ENCODE data around the gene RIMBP2. TPM values are rescaled to one million over a fixed set of nuclear protein-coding genes. Genes with fewer than 3 reads are reported as not detected.
"Not testable (repeated sequence)": the region's sequence is repeated elsewhere in the genome, so short reads cannot be mapped to it uniquely, and the experiment has no call there.

The RIMBP2 gene
- total RNA-seq, 2 experiments from 2014 or later, result not detected

DNA sequence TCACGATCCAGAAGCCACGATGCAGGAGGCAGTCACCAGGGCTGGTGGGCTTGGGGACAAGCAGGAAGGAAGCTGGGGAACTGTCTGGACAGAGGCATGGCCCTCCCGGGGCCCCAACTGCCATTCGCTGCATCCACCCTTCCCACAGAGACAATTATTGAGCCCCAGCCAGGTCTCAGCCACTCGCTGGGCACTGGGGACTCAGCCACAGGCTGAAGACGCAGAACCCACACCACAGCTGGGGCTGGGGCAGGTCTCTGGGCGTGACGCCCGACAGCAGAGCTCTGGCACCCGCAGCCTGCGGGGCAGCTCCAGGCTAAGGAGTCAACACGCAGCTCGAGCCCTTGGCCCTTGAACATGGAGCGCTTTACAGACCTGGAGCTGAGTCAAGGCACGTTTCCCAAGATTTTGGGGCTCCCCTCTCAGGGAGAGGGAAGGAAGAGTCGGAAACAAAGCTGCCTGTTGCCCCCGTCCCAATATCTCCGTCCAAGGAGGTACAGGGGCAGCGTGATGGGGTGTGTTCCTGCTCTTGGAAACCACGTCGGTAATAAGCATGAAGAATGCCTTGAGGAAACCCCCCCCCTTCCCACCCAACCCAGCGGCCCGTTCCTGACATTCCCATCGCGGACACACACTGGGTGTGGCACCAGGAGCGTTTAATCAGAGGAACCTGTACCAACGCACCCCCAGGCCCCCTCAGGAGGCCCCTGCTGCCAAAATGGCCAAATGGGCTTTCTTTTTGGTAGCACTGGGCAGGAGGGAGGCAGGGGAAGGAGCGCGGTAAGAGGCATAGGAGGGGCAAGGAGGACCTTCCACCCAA, 6.7 kb downstream of the RIMBP2 start:
- ChIA-PET POLR2A (no interaction called here), CTCF (no interaction called here)

DNA sequence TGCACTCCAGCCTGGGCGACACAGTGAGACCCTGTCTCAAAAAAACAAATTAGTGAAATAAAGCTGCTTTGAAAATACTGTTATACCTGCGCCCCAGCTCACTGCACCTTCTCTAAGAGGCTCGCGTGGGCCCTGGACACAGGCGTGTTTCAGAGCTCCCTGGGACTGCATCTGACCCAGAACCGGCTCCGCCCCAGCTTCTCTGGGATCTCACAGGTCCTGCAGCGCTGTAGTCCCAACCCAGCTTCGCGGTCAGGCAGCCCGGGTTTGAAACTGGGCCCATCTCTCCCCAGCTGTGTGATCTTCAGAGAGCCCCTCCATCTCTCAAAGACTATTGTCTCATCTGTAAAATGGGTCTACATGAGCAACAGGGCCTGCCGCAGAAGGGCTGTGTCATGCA, 7.5 kb downstream of the RIMBP2 start:
- ChIA-PET POLR2A (no interaction called here), CTCF (no interaction called here)

DNA sequence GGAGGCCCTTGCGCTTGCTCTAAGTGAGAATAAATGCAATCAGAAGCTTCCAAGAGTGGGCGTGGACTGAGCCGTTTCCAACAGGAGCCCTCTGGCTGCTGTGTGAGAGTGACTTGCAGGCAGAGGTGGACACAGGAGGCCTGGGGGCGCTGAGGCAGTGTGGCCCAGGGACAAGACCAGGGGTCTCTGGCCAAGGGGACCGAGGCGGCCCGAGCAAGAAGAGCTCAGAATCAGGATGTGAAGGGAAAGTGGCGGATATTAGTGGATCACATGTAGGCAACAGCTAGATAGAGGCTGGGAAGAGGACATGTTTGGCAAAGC, 8.6 kb downstream of the RIMBP2 start:
- POLR2A ChIA-PET, result no interaction called here
- CTCF ChIA-PET, result no interaction called here

DNA sequence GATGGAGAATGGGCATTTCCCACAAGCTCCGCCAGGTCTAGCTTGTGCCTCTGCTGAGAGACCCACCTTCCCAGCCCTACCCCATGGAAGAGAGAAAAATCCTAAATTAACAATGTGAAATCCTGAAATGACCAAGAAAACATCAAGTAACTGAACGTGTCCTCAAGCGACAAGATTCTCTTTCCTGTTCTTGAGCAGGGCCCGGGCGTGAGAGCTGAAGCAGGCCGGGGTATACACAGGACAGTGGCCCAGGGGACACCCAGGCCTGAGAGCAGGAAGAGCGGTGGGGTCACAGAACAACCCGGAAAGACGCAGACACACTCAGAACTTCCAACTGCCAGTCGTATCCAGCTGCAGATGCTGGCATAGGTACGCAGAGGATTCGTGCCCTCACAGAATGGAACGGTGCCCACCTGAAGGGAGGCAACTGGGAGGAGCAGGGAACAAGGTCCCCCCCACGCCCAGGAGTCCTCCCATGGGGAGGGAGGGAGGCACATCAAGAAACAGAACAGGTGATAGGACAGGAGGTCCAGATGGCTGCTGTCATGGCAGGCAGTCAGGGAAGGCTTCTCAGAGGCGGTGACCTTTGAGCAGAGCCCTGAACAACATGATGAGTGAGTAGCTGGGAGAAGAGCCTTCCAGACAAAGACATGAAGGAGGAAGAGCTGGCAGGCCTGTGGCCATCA, 9.1 kb downstream of the RIMBP2 start:
- POLR2A ChIA-PET, result no interaction called here
- CTCF ChIA-PET, result interaction anchor here (0.5 kb wide), 1 partner anchor 24 kb away, joined by 4 read pairs; no protein-coding TSS in a partner anchor

DNA sequence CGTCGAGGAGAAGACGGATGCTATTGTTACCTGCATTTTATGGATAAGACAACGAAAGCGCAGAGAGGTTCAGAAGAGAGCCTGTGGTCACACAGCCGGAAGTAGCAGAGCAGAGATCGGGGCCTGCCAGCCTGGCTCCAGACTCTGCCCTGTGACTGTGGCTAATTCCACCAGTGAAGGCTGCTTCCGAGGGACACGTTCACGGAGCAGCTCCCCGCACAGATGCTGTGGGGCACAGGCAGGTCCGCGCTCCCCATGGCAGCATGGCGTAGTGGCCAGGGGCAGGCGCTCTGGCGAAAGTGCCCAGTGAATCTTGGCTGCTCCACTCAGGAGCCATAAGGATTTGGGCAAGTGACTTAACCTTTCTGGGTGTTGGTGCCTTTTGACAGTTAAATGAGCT, 9.8 kb downstream of the RIMBP2 start:
- CTCF ChIA-PET, result interaction anchor here (0.5 kb wide), 1 partner anchor 24 kb away, joined by 4 read pairs; no protein-coding TSS in a partner anchor
- POLR2A ChIA-PET, result no interaction called here

DNA sequence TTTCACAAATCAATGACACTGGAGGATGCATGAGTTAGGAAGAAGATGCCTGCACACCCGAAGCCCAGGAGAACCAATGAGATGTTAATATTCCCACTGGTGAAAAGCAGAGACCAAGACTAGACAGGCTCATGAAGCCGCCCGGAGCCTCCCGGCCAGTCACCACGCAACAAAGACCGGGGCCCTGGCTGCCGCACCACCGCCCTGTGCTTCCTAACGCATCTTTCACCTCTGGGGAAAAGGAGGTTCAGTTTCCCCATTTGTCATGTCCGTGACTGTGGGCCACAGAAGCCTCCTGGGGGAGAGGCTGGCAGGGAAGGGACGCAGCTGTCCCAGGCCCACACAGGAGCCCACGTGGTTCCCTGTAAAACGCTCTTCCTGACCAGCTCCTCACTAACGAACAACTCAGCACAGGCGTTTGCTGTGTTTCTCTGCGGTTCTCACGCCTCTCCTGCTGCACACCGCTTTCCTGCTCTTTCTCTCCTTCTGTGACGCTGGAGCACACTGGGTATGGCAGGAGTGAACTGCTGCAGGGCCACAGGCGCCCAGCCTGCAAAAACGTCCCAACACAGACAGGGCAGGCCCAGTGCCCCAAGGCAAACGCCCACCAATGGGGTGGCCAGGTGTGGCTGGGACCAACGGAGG, 10.8 kb downstream of the RIMBP2 start:
- POLR2A ChIA-PET, result no interaction called here
- CTCF ChIA-PET, result no interaction called here

DNA sequence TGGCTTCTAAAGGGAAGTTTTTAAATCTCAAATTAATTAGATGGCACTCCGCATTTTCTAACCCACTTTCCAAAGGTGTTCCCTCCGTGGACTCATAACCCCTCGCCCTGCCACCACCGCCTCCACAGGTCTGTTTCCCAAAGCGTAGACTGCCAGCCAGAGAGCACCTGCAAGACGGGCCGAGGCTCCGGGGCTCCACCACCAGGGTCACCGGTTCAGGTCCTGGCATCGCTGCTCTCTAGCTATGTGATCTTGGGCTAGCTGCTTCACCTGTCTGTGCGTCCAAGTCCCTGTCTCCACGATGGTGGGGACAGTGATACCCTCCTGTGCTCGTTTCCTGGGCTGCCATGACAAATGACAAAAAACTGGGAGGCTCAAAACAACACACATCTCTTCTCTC, 11.5 kb downstream of the RIMBP2 start:
- CTCF ChIA-PET, result no interaction called here
- POLR2A ChIA-PET, result no interaction called here

DNA sequence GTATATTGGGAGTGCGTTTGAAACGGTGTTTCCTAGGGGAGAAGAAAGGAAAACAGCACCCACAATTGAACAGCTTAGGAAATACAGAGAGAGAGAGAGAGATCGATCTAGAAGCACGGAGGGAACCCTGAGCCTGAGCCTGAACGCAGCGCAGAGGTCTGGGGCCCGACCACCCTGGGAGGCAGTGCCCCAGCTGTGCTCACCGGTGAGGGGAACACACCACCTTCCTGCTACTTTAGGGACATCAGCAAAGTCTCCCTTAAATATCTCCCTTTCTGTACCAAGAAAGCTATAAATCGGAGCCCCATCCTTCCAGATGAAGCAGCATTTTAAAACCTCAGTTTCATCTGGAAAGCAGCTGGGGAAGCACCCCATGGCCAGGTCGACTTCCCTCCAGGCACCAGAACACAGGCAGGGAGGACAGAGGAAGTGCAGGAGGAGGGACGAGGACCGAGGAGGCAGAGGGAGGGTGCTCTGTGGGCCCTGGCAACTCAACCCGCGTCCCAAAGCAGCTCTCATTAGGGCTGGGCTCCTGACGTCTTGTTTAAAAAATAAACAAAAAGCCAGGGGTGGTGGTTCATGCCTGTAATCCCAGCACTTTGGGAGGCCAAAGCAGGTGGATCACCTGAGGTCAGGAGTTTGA, 12.2 kb downstream of the RIMBP2 start:
- POLR2A ChIA-PET, result no interaction called here
- CTCF ChIA-PET, result no interaction called here

DNA sequence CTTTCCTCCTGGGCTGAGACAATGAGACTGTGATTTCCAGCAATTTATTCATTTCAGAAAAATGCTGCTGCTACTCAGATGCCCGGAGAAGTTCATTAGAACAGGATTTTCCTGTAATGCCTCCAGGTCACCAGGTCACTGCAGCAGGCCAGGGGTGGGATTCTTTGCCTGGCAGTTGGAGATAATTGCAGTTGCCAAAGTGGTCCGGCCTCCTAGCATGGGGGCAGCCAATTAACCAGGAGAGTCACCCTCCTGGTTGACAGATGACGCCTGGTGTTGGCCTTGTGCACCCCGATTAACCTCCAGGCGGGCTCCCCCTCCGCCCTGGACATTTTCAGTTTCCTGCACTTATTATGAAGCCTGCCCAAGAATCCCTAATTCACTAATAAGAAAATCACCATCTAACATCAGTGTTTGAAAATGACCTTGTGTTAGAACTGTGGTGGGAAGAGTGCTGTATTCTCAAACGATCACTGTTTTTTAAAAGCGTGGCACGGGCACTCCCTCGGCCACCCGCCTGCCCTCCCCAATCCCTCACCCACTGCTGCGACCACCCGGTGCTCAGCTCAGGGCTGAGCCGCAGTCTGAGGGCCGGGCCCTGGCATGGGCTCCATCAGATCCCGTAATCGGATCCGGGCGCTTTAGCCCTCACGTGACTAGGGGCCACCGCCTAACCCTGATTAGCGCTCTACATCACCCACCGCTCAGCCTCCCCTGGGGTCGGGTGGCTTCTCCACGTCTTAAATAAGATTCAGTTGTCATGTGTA, 12.9 kb downstream of the RIMBP2 start:
- POLR2A ChIA-PET, result no interaction called here

DNA sequence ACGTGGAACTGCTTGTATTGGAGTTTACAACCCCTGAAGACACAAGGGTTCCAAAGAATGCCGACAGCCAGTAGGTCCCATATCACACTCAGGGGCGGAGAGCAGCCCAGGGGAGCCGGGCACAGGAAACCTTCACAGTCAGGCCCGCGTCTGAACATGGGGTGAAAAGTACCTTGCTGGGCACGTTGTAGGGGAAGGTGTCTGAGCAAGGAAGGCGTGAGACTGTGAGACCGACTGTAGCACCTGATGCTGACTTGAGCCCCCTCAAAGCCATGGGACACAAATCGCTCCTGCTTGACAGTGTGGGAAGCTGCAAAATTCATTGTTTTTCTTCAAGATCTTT, 14.7 kb downstream of the RIMBP2 start:
- ChIA-PET CTCF (no interaction called here), POLR2A (no interaction called here)

More for the DNA sequence above, 12.9 kb downstream of the RIMBP2 start:
- CTCF ChIA-PET, result no interaction called here

DNA sequence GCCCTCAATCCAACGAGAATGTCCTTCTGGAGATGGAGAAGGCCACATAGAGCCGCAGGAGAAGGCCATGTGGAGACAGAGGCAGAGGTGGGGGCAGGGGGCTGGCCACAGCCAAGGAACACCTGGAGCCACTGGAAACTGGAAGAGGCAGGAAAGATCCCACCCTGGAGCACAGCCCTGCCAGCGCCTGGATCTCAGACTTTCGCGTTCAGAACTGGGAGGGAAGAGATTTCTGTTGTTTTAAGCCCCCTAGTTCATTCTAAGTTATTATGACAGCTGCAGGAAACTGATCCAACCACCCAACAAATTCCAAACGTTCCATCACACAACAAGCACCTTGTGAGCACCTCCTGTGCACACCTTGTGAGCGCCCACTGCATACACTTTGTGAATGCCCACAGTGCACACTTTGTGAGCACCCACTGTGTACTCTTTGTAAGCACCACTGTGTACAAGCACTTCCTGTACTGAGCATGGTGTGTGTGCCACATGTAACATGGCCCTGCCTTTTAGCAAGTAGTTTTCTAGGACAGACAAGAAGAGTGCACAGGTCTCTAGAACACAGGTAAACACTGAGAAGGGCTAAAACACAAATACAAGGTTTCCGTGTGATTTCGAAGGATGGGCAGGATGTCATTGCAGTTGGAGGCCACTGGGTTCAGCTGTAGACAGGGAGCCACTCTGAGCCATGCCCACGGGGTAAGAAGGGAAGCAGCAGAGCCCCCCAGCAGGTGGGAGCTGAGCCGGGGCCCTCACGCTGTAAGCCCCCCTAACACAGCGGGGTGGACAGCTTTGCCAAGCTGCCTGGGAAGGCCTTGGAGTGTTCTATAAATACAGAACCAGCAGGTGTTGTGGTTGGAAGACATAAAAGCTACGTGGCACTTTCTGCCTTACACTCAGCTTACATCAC, 15.4 kb downstream of the RIMBP2 start:
- ChIA-PET POLR2A (no interaction called here), CTCF (no interaction called here)

DNA sequence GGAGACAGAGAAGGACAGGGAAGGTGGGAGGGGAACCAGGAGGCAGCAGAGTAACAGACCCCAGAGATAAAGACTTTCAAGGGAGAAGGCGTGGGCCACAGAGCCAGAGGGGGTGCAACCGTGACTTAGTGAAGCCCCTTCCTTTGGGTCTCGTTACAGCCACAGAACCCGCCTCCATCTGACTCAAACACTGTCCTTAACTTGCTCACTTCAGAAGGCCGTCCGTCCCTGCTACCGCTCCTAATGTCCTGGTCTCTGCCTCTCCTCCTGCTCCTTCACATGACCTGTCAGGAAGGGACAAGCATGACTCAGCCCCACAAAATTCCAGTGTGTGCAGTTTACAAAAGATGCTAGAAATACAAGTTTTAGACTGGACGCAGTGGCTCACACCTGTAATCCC, 18.0 kb downstream of the RIMBP2 start:
- CTCF ChIA-PET, result no interaction called here
- POLR2A ChIA-PET, result no interaction called here

DNA sequence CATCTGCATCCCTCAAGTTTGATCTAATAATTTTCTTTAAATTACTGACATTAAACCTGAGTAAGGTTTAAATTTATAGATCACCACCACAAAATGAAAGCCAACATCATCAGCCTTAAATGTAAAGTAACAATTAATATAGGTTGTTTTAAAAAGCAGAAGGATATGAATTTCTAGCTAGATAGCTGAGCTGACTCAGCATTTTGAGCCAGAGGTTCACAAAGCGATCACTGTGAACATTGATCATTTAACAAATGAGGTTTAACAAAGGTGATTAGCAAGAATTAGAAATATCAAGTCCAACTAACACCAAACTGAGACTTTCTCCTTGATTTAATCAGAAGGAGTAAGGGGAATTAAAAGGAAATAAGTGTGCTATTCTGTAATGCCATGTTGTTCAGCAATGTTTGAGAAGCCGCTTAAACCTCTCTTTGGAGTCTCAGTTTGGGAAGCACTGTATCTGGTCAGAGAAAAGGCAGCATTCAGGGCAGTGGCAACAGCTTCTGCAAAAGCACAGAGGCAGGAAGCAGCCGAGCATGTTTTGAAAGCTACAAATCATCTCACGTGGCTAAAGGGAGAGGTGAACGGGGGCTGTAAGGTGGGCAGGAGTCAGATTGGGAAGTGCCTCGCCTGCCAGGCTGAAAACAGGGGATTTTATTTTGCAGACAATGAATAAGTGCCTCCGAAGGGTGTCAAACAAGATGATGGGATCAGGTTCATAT, 19.6 kb downstream of the RIMBP2 start:
- CTCF ChIA-PET, result no interaction called here
- POLR2A ChIA-PET, result no interaction called here

DNA sequence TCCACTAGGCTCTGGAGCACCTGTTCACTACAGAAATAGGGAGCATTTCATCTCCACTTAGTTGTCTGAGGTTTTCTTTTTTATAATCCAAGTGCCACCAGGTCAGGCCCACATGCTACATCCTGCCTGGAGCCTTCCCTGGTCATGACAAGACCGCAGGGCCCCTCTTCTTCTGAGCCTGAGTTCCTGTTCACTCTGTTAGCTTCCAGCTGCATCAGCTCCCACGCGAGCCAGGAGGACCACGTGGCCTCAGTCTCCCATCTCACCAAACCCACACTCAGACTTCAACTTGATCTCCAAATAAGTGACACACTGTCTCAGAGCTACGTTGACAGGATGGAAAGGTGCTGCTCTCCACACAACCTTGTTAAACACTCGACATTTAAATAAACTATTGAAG, 21.0 kb downstream of the RIMBP2 start:
- POLR2A ChIA-PET, result no interaction called here
- CTCF ChIA-PET, result no interaction called here

DNA sequence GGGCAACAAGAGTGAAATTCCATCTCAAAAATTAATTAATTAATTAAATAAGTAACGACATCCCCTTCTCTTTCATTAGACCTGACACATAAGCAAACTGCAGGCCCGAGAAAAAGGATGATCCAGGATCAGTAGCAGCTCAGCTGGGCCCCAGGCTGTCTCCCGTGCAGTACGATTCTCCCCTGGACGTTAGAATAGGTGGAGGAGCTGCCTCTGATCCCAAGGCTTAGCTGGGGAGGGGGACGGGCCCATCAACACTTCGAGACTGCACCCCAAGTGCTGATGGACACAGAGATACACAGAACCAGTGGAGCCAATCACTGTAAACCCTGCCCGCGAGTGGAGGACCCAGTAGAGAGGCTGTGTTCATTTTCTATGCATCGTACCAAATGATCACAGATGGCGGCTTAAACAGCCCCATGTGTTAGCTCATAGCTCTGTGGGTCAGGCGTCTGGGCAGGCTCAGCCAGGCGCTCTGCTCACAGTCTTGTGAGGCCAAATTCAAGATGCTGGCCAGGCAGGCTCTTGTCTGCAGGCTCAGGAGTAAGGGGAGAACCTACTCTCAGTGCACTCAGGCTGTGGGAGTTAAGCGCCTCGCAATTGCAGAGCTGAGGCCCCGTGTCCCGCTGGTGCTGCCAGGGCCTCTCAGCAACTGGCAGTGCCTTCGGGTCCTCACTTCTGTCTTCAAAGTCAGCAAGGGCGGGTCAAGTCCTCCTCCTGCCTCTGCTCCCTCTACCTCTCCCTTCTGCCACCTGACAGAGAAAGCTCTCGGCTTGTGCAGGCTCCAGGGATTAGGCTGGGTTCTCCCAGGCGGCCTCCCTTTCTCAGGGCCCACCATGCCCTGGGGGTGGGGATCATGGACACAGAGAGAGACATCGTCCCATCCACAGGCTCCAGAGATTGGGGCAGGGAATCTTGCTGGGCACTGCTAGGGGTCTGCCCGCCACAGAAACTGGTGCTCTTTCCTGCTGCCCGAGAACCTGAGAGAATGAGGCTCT, 26.4 kb downstream of the RIMBP2 start:
- ChIA-PET CTCF (no interaction called here), POLR2A (no interaction called here)

DNA sequence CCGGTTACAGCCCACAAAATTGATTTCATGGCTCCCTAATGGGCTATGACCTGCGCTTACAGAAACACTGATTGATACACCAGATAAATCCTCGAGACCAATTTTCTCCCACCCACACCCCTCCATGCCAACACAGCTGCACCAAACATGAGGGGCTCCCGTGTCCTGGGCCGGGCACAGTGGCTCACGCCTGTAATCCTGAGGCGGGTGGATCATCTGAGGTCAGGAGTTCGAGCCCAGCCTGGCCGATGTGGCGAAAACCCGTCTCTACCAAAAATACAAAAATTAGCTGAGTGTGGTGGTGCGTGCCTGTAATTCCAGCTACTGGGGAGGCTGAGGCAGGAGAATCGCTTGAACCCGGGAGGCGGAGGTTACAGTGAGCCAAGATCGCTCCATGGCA, 27.1 kb downstream of the RIMBP2 start:
- CTCF ChIA-PET, POLR2A ChIA-PET: not testable (repeated sequence)

All from activated CD8-positive, alpha-beta memory T cell treated with anti-CD3 and anti-CD28 coated beads for 36 hours (primary cell).